ENCODE data around the gene METTL1.

Gene METTL1

GRCh38 chr12:57735952-57736740 is 35.8 kb downstream of the METTL1 start:
- DNase-seq = no peak

- DNase-seq = no peak
Observed at GRCh38 chr12:57735198-57735855, 36.6 kb downstream of the METTL1 start.

GRCh38 chr12:57734591-57734990 is 37.3 kb downstream of the METTL1 start:
- no peak for DNase-seq

GRCh38 chr12:57733928-57734327 is 38.0 kb downstream of the METTL1 start:
- DNase-seq = no peak

- DNase-seq = no peak
Observed at GRCh38 chr12:57732726-57733593, 38.9 kb downstream of the METTL1 start.

GRCh38 chr12:57732270-57732669 is 39.6 kb downstream of the METTL1 start:
- no peak for DNase-seq

- no peak for DNase-seq
Observed at GRCh38 chr12:57731411-57732080, 40.4 kb downstream of the METTL1 start.

- no peak for DNase-seq
Observed at GRCh38 chr12:57730336-57731067, 41.4 kb downstream of the METTL1 start.

- no peak for DNase-seq
Observed at GRCh38 chr12:57729321-57729844, 42.5 kb downstream of the METTL1 start.

GRCh38 chr12:57727758-57728395 is 44.0 kb downstream of the METTL1 start:
- DNase-seq = no peak

GRCh38 chr12:57726884-57727757 is 44.8 kb downstream of the METTL1 start:
- no peak for DNase-seq

- peak; percentile 36 for DNase-seq
Observed at GRCh38 chr12:57726151-57726883, 45.6 kb downstream of the METTL1 start.

GRCh38 chr12:57725851-57726150 is 46.1 kb downstream of the METTL1 start:
- no peak for DNase-seq

GRCh38 chr12:57724936-57725740 is 46.8 kb downstream of the METTL1 start:
- DNase-seq = no peak

GRCh38 chr12:57724003-57724935 is 47.6 kb downstream of the METTL1 start:
- no peak for DNase-seq

- no peak for DNase-seq
Observed at GRCh38 chr12:57723630-57723962, 48.3 kb downstream of the METTL1 start.

GRCh38 chr12:57722716-57723629 is 48.9 kb downstream of the METTL1 start:
- no peak for DNase-seq
